GM18526 (cell line): ENCODE measurements around the gene CNTN1.

Source experiments
- POLR2A ChIP-seq: IDR thresholded peaks from 3 replicates; pipeline ENCODE4 v1.6.1; 2011; ENCODE audit not compliant: insufficient read length; ENCODE audit errors: extremely low read depth

The CNTN1 gene

GRCh38 chr12:41112903-41113302 lies 420.7 kb downstream of the CNTN1 start:
- TF ChIP-seq POLR2A, result no peak

- TF ChIP-seq POLR2A, result no peak
Observed at GRCh38 chr12:41120211-41120610, 428.0 kb downstream of the CNTN1 start.

- no peak for TF ChIP-seq POLR2A
Observed at GRCh38 chr12:41121374-41121773, 429.1 kb downstream of the CNTN1 start.
